Panc1 (cell line): ENCODE data around the gene HSPA5. TPM values are rescaled to one million over a fixed set of nuclear protein-coding genes. Genes with fewer than 3 reads are reported as not detected.
"Not testable (repeated sequence)": the region's sequence is repeated elsewhere in the genome, so short reads cannot be mapped to it uniquely, and the experiment has no call there.

ENCODE experiments used
- ATAC-seq: fragments of 200-7000 bp; cut with Tn5 transposase; 2 replicates; pipeline ENCODE4 v1.9.1; 2020; ENCODE audit warnings: mild to moderate bottlenecking, moderate library complexity
- BruUV-seq: library from RNA; stranded (reverse); fragments of 400-500 nt; replicated peaks from 2 replicates; lab custom pipeline; 2021; lab: Mats Ljungman, UMichigan
- CTCF ChIA-PET: fragments of 300-600 bp; sonication (Branson Sonifier 250); formaldehyde crosslinking; loops from one replicate; lab custom pipeline; 2022; ENCODE audit warnings: antibody characterized with exemption; lab: Charles Lee
- POLR2A ChIA-PET: fragments of 300-600 bp; sonication (Branson Sonifier 250); formaldehyde crosslinking; loops from one replicate; lab custom pipeline; 2022; ENCODE audit warnings: antibody characterized with exemption; lab: Charles Lee
- DNase-seq: peaks from one replicate; pipeline ENCODE4 v3.0.0-alpha.2; 2010; ENCODE audit warnings: low read depth, low spot score
- H3K27ac ChIP-seq: 2 replicates; pipeline ENCODE4 v1.5.1; 2011; ENCODE audit warnings: mild to moderate bottlenecking, low read length, inconsistent platforms
- H3K27me3 ChIP-seq: fragments of 200-500 bp; sonication (Bioruptor generic); 2 replicates; pipeline ENCODE4 v1.6.0; 2014; ENCODE audit warnings: low read length, inconsistent platforms; ENCODE audit not compliant: control insufficient read depth, insufficient read depth
- H3K36me3 ChIP-seq: fragments of 200-500 bp; sonication (Bioruptor generic); 2 replicates; pipeline ENCODE4 v1.5.1; 2014; ENCODE audit warnings: inconsistent platforms, mild to moderate bottlenecking, low read length, moderate library complexity; ENCODE audit not compliant: control insufficient read depth, insufficient read depth
- H3K4me1 ChIP-seq: 2 replicates; pipeline ENCODE4 v1.5.1; 2011; ENCODE audit warnings: inconsistent platforms, mild to moderate bottlenecking, low read length, moderate library complexity; ENCODE audit not compliant: control insufficient read depth, insufficient read depth
- H3K4me3 ChIP-seq, 2 experiments: 2 replicates each; pipeline ENCODE4 v1.5.1; 2011 to 2012; ENCODE audit warnings: low read depth in 2 of 2, low read length in 2 of 2, mild to moderate bottlenecking in 2 of 2, inconsistent platforms in 1 of 2, moderate library complexity in 1 of 2
- H3K9me3 ChIP-seq: fragments of 200-500 bp; sonication (Bioruptor generic); 2 replicates; pipeline ENCODE4 v1.5.1; 2014; ENCODE audit warnings: low read depth, mild to moderate bottlenecking, inconsistent platforms, low read length, moderate library complexity; ENCODE audit not compliant: control insufficient read depth, insufficient read depth
- CTCF ChIP-seq: fragments of 450-650 bp; IDR thresholded peaks from 2 replicates; pipeline ENCODE4 v1.5.1; 2017; ENCODE audit warnings: mild to moderate bottlenecking
- POLR2AphosphoS5 ChIP-seq: IDR thresholded peaks from 2 replicates; pipeline ENCODE4 v1.6.1; 2012; ENCODE audit warnings: mild to moderate bottlenecking, low read depth, low read length, moderate library complexity
- REST ChIP-seq, 2 experiments: IDR thresholded peaks; 2 replicates each; pipeline ENCODE4 v1.6.1; 2011 to 2012; ENCODE audit warnings: low read depth in 2 of 2, control low read depth in 1 of 2, low read length in 1 of 2, mild to moderate bottlenecking in 1 of 2, moderate library complexity in 1 of 2; ENCODE audit not compliant: insufficient read depth in 1 of 2
- SIN3A ChIP-seq: IDR thresholded peaks from 2 replicates; pipeline ENCODE4 v1.6.1; 2012; ENCODE audit warnings: low read depth, mild to moderate bottlenecking, low read length, moderate library complexity, borderline replicate concordance; ENCODE audit not compliant: insufficient read depth
- TCF7L2 ChIP-seq: IDR thresholded peaks from 2 replicates; pipeline ENCODE4 v1.6.1; 2011; ENCODE audit warnings: mild to moderate bottlenecking, low read depth, low read length, inconsistent platforms
- in situ Hi-C: cut with HindIII; loops from 2 replicates; pipeline ENCODE4 v1.10.0; 2016; ENCODE audit warnings: low sequenced_read_pairs, low pct_unique_long_range_greater_than_20kb
- intact Hi-C: fragments of 100-400 bp; cut with micrococcal nuclease; formaldehyde crosslinking; loops from one replicate; pipeline ENCODE4 v1.10.0; 2022; ENCODE audit not compliant: unreplicated experiment
- total RNA-seq: library from RNA; stranded (reverse); gene quantifications from one replicate; pipeline ENCODE4 v1.2.1, GENCODE V29; 2021; ENCODE audit not compliant: unreplicated experiment

Gene HSPA5
- total RNA-seq, 1 experiment from 2014 or later = 281 TPM

- H3K4me3 ChIP-seq, DNase-seq, H3K4me1 ChIP-seq, H3K27ac ChIP-seq, ATAC-seq, POLR2A ChIA-PET, BruUV-seq, H3K27me3 ChIP-seq, H3K9me3 ChIP-seq, CTCF ChIA-PET, H3K36me3 ChIP-seq, intact Hi-C loops, in situ Hi-C loops: not testable (repeated sequence)
Measured at GRCh38 chr9:125194466-125194865, 46.7 kb downstream of the HSPA5 start.

- Histone ChIP-seq H3K9me3 (no peaks in the 10 kb centered on the region), H3K36me3 (peaks cover 4% of the 10 kb centered on the region; the same call in 1 of the 2 replicates), H3K4me1 (no peaks in the 10 kb centered on the region), H3K27me3 (no peaks in the 10 kb centered on the region), H3K27ac (peak overlapping the region; percentile 91), H3K4me3 (peak overlapping the region; percentile 89 to 93)
- POLR2A ChIA-PET = no interaction called here
- in situ Hi-C loops (no loop called here), intact Hi-C loops (no loop called here)
- no peak for TF ChIP-seq POLR2AphosphoS5
- BruUV-seq = no TSS peak
- CTCF ChIA-PET = no interaction called here
- DNase-seq (no peak), ATAC-seq (no peak)
Measured at GRCh38 chr9:125190361-125190801, 50.8 kb downstream of the HSPA5 start.

- Histone ChIP-seq H3K4me3 (peak within 1 kb of the TSS; percentile 89 to 93), H3K36me3 (peaks cover 4% of the 10 kb centered on the region; the same call in 1 of the 2 replicates), H3K9me3 (no peaks in the 10 kb centered on the region), H3K27me3 (no peaks in the 10 kb centered on the region), H3K27ac (peak within 1 kb of the TSS; percentile 91), H3K4me1 (no peaks in the 10 kb centered on the region)
- TF ChIP-seq SIN3A (peak; percentile 1; the same call in 1 of the 2 replicates), POLR2AphosphoS5 (peak; percentile 82), TCF7L2 (no peak), CTCF (peak; percentile 79), REST (IDR thresholded peaks at IDR 0.05; ENCODE audit: insufficient read depth in 1 of 2, low read depth in 2 of 2, low read length in 1 of 2) (no peak)
- peak; percentile 99 for ATAC-seq
- BruUV-seq = no TSS peak
- peak; percentile 67 for DNase-seq
- in situ Hi-C loops = no loop called here
- CTCF ChIA-PET = no interaction called here
- intact Hi-C loops = no loop called here
- POLR2A ChIA-PET = no interaction called here
Measured at GRCh38 chr9:125189361-125190289, 51.5 kb downstream of the HSPA5 start, which contains the start of gene PPP6C. PPP6C (minus strand) TSS chr9:125189803; CDS start chr9:125189718, 85 bp downstream.
